GM12878 (cell line): ENCODE measurements around the gene AK5. TPM values are rescaled to one million over a fixed set of nuclear protein-coding genes. Genes with fewer than 3 reads are reported as not detected.

ENCODE experiments used
- ATAC-seq: fragments of 200-7000 bp; cut with Tn5 transposase; 3 replicates; pipeline ENCODE4 v1.9.1; 2020; ENCODE audit warnings: mild to moderate bottlenecking, moderate library complexity
- BruUV-seq: library from RNA; stranded (reverse); fragments of 400-500 nt; replicated peaks from 2 replicates; lab custom pipeline; 2021; lab: Mats Ljungman, UMichigan
- CTCF ChIA-PET: fragments of 300-600 bp; sonication (Branson Sonifier 250); formaldehyde crosslinking; extraction: SDS; loops from one replicate; lab custom pipeline; 2021; ENCODE audit warnings: inconsistent platforms; lab: Yijun Ruan, JAX
- POLR2A ChIA-PET: fragments of 350-600 bp; formaldehyde crosslinking; extraction: SDS; loops from one replicate; lab custom pipeline; 2021; ENCODE audit warnings: inconsistent platforms; lab: Charles Lee
- RAD21 ChIA-PET: fragments of 300-600 bp; sonication (Branson Sonifier 250); formaldehyde crosslinking; loops from one replicate; lab custom pipeline; 2023; ENCODE audit warnings: antibody characterized with exemption; ENCODE audit not compliant: unreplicated experiment; lab: Charles Lee
- SMC1A ChIA-PET: fragments of 300-600 bp; sonication (Branson Sonifier 250); formaldehyde crosslinking; loops from one replicate; lab custom pipeline; 2023; ENCODE audit not compliant: unreplicated experiment, uncharacterized antibody; lab: Charles Lee
- DNase-seq: peaks from one replicate; pipeline ENCODE4 v3.0.0-alpha.2; 2011; ENCODE audit warnings: low read depth, low spot score
- FAIRE-seq: peaks from 3 replicates; lab custom pipeline; 2011; peaks lifted over from hg19 to GRCh38; lab: Jason Lieb, UNC
- H2AFZ ChIP-seq: 2 replicates; pipeline ENCODE4 v1.6.0; 2011; ENCODE audit warnings: low read depth, low read length, control low read depth; ENCODE audit not compliant: control insufficient read depth
- H3K27ac ChIP-seq: 2 replicates; pipeline ENCODE4 v1.5.1; 2011; ENCODE audit warnings: control low read depth; ENCODE audit not compliant: control insufficient read depth, insufficient read depth
- H3K27me3 ChIP-seq, 2 experiments: replicated peaks in 1 of 2; 2 replicates each; pipeline versions ENCODE4 v1.6.0 to v1.6.1; 2011; ENCODE audit warnings: low read length in 1 of 2; ENCODE audit not compliant: control insufficient read depth in 2 of 2, insufficient read depth in 2 of 2
- H3K36me3 ChIP-seq, 2 experiments: 2 replicates each; pipeline ENCODE4 v1.5.1; 2011; ENCODE audit warnings: low read length in 1 of 2; ENCODE audit not compliant: control insufficient read depth in 2 of 2, insufficient read depth in 2 of 2
- H3K4me1 ChIP-seq: 2 replicates; pipeline ENCODE4 v1.6.1; 2011; ENCODE audit warnings: mild to moderate bottlenecking, low read length, moderate library complexity, mixed read lengths; ENCODE audit not compliant: control insufficient read depth, insufficient read depth
- H3K4me2 ChIP-seq: 2 replicates; pipeline ENCODE4 v1.6.0; 2011; ENCODE audit warnings: control low read depth; ENCODE audit not compliant: control insufficient read depth, insufficient read depth
- H3K4me3 ChIP-seq: fragments of 200-600 bp; sonication (generic); 2 replicates; pipeline ENCODE4 v1.5.1; 2016
- H3K79me2 ChIP-seq: 2 replicates; pipeline ENCODE4 v1.6.0; 2011; ENCODE audit warnings: low read length; ENCODE audit not compliant: control insufficient read depth, insufficient read depth
- H3K9ac ChIP-seq: 2 replicates; pipeline ENCODE4 v1.8.0; 2011; ENCODE audit warnings: low read length, control low read depth, mixed read lengths; ENCODE audit not compliant: control insufficient read depth, insufficient read depth
- H3K9me3 ChIP-seq: replicated peaks from 3 replicates; pipeline ENCODE4 v1.5.1; 2011; ENCODE audit warnings: mild to moderate bottlenecking, low read length; ENCODE audit not compliant: control insufficient read depth, insufficient read depth
- H4K20me1 ChIP-seq: 2 replicates; pipeline ENCODE4 v1.6.0; 2011; ENCODE audit not compliant: control insufficient read depth, insufficient read depth
- BACH1 ChIP-seq: fragments of 450-650 bp; IDR thresholded peaks from 2 replicates; pipeline ENCODE4 v1.6.1; 2017; ENCODE audit warnings: mild to moderate bottlenecking, borderline replicate concordance
- FOXK2 ChIP-seq: fragments of 450-650 bp; IDR thresholded peaks from 2 replicates; pipeline ENCODE4 v1.6.1; 2017; ENCODE audit warnings: mild to moderate bottlenecking, moderate library complexity
- MAX ChIP-seq: IDR thresholded peaks from 2 replicates; pipeline ENCODE4 v1.6.1; 2012; ENCODE audit warnings: low read depth, low read length, improper control_type of control experiment
- NBN ChIP-seq: fragments of 450-650 bp; IDR thresholded peaks from 2 replicates; pipeline ENCODE4 v1.6.1; 2016
- POLR2AphosphoS5 ChIP-seq: IDR thresholded peaks from 2 replicates; pipeline ENCODE4 v1.6.1; 2011; ENCODE audit warnings: mild to moderate bottlenecking, low read length, inconsistent platforms
- RUNX3 ChIP-seq: IDR thresholded peaks from 2 replicates; pipeline ENCODE4 v1.6.1; 2012; ENCODE audit warnings: low read length, inconsistent platforms
- SMARCA5 ChIP-seq: fragments of 450-650 bp; IDR thresholded peaks from 2 replicates; pipeline ENCODE4 v1.6.1; 2017; ENCODE audit warnings: mild to moderate bottlenecking
- ZNF24 ChIP-seq: fragments of 450-650 bp; IDR thresholded peaks from 2 replicates; pipeline ENCODE4 v1.6.1; 2017; ENCODE audit warnings: antibody characterized with exemption, mild to moderate bottlenecking
- ZNF592 ChIP-seq: fragments of 450-650 bp; IDR thresholded peaks from 2 replicates; pipeline ENCODE4 v1.6.1; 2017; ENCODE audit warnings: mild to moderate bottlenecking, moderate library complexity
- WGBS: methylation state at CpG from one replicate; pipeline ENCODE4 v1.1.6; 2016; ENCODE audit warnings: low lambda C conversion rate; ENCODE audit not compliant: insufficient replicate concordance, insufficient coverage; ENCODE audit errors: missing lambda C conversion rate; 5-methylcytosine and 5-hydroxymethylcytosine counted together
- in situ Hi-C: fragments of 300-500 bp; cut with MboI; formaldehyde crosslinking; loops from 9 replicates; pipeline ENCODE4 v1.14.3; 2018; ENCODE audit warnings: mixed read lengths
- intact Hi-C: fragments of 100-400 bp; cut with micrococcal nuclease; formaldehyde crosslinking; loops from one replicate; pipeline ENCODE4 v1.14.2; 2022; ENCODE audit not compliant: unreplicated experiment
- polyA plus RNA-seq, 11 experiments: library from polyadenylated mRNA; depleted of rRNA in 4 of 11; unstranded in 6 of 11; stranded (reverse) in 5 of 11; fragments of >200 nt; fragmentation: Nextera tagmentation in 4 of 11; fragmentation: Illumina TruSeq in 1 of 11; extraction: Ambion mirVana in 4 of 11; extraction: Trizol in 1 of 11; gene quantifications; 1 replicate in 1 of 11; 2 replicates in 10 of 11; pipeline versions ENCODE4 v1.2.1 to v1.2.3, GENCODE V29; 2011 to 2016; ENCODE audit warnings: inconsistent platforms in 2 of 11, missing spikeins in 2 of 11, low read depth in 1 of 11
- total RNA-seq, 4 experiments: library from RNA; depleted of rRNA in 3 of 4; stranded (reverse); fragments of >200 nt in 3 of 4; fragmentation: Illumina TruSeq in 1 of 4; extraction: Trizol in 1 of 4; gene quantifications; 2 replicates each; pipeline versions ENCODE4 v1.2.1 to v1.2.3, GENCODE V29; 2013 to 2021
- TF ChIP-seq, protein P1 (sequence below): IDR thresholded peaks from 2 replicates; pipeline ENCODE4 v1.6.1; 2012; ENCODE audit warnings: mild to moderate bottlenecking, low read depth, low read length
- TF ChIP-seq, protein P2 (sequence below): fragments of 450-650 bp; IDR thresholded peaks from 2 replicates; pipeline ENCODE4 v1.6.1; 2017; ENCODE audit warnings: borderline replicate concordance

The AK5 gene
- total and polyA plus RNA-seq, 10 of the 15 experiments (the other 5 are each of a cell fraction or from before 2014, with no cell fraction given) = 0.08 to 0.33 TPM; not detected in 8

DNA sequence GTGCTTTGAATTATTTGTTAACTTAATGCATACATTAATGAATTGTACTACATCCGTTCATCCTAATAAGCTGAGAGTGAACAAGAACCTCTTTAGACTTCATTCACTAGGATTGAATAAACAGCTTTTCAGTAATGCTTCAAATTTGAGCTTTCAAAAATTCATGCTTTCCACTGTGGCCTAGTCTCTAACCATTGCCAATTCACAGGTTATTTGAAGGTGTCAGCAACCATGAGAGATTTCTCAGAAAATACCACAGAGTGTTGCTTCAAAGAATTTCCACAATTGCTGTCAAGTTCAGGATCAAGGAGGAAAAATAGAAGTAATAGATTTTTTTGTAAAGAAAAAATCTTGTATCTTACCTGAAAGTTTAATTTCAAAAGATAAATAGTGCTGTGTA, 72.7 kb downstream of the AK5 start (continued):
- TF ChIP-seq, protein P1, sequence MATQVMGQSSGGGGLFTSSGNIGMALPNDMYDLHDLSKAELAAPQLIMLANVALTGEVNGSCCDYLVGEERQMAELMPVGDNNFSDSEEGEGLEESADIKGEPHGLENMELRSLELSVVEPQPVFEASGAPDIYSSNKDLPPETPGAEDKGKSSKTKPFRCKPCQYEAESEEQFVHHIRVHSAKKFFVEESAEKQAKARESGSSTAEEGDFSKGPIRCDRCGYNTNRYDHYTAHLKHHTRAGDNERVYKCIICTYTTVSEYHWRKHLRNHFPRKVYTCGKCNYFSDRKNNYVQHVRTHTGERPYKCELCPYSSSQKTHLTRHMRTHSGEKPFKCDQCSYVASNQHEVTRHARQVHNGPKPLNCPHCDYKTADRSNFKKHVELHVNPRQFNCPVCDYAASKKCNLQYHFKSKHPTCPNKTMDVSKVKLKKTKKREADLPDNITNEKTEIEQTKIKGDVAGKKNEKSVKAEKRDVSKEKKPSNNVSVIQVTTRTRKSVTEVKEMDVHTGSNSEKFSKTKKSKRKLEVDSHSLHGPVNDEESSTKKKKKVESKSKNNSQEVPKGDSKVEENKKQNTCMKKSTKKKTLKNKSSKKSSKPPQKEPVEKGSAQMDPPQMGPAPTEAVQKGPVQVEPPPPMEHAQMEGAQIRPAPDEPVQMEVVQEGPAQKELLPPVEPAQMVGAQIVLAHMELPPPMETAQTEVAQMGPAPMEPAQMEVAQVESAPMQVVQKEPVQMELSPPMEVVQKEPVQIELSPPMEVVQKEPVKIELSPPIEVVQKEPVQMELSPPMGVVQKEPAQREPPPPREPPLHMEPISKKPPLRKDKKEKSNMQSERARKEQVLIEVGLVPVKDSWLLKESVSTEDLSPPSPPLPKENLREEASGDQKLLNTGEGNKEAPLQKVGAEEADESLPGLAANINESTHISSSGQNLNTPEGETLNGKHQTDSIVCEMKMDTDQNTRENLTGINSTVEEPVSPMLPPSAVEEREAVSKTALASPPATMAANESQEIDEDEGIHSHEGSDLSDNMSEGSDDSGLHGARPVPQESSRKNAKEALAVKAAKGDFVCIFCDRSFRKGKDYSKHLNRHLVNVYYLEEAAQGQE = no peak
- TF ChIP-seq, protein P2, sequence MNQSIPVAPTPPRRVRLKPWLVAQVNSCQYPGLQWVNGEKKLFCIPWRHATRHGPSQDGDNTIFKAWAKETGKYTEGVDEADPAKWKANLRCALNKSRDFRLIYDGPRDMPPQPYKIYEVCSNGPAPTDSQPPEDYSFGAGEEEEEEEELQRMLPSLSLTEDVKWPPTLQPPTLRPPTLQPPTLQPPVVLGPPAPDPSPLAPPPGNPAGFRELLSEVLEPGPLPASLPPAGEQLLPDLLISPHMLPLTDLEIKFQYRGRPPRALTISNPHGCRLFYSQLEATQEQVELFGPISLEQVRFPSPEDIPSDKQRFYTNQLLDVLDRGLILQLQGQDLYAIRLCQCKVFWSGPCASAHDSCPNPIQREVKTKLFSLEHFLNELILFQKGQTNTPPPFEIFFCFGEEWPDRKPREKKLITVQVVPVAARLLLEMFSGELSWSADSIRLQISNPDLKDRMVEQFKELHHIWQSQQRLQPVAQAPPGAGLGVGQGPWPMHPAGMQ = no peak
- TF ChIP-seq FOXK2 (no peak), RUNX3 (no peak)

DNA sequence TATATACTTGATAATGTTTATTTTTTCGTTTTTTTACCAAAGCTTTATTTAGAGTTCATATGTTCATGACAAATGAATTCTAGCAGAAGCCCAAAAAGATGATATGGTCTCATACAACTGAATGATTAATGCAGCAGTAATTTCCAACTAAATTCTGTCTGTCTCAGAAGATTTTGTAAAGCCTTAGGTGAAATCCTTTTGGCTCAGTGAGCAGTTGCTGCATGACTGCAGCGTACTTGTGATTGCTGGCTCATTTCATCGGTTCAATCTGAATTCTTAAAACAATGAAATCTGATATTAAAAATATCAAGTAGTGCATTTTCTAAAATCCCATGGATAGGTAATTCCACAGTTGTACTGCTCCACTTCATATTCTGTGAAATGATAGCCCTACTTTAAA, 73.2 kb downstream of the AK5 start:
- no peak for TF ChIP-seq POLR2AphosphoS5
- no peak for TF ChIP-seq ZNF592
- no peak for TF ChIP-seq ZNF24
- TF ChIP-seq NBN = no peak
- TF ChIP-seq SMARCA5 = no peak
- TF ChIP-seq BACH1 = no peak
- TF ChIP-seq MAX = no peak
- ChIA-PET POLR2A (no interaction called here), RAD21 (no interaction called here), CTCF (no interaction called here), SMC1A (no interaction called here)
- in situ Hi-C loops = no loop called here
- no peak overlapping the region for H3K4me3 ChIP-seq
- no peak overlapping the region for H3K9ac ChIP-seq
- H2AFZ ChIP-seq = no peak overlapping the region
- no peak for DNase-seq
- H3K27ac ChIP-seq = no peak overlapping the region
- no peak for FAIRE-seq
- H3K36me3 ChIP-seq = no peaks in the 10 kb centered on the region
- H3K9me3 ChIP-seq = no peaks in the 10 kb centered on the region
- no peaks in the 10 kb centered on the region for H3K4me1 ChIP-seq
- no TSS peak for BruUV-seq
- no peak for ATAC-seq
- intact Hi-C loops = no loop called here
- H4K20me1 ChIP-seq = no peaks in the 10 kb centered on the region
- no peaks in the 10 kb centered on the region for H3K79me2 ChIP-seq
- no peak overlapping the region for H3K4me2 ChIP-seq
- H3K27me3 ChIP-seq = no peaks in the 10 kb centered on the region
- 10% methylated on average over 3 of the region's 3 CpGs for WGBS
